ENCODE results near the gene SHOX.

GRCh38 chrX:653306-653705 is 22.7 kb downstream of the SHOX start:
- TF ChIP-seq EZH2 (IDR thresholded peaks at IDR 0.05; ENCODE audit: insufficient read depth, poor library complexity, severe bottlenecking) (no peak), EZH2phosphoT487 (IDR thresholded peaks at IDR 0.05; ENCODE audit: insufficient read depth, low read depth) (no peak)
